ENCODE results near the gene FMOD. TPM values are rescaled to one million over a fixed set of nuclear protein-coding genes. Genes with fewer than 3 reads are reported as not detected.

The FMOD gene
- total RNA-seq, 4 donors from 2014 or later: 13.3 to 36.6 (median 22.9) TPM

GRCh38 chr1:203304919-203305808 is 45.8 kb downstream of the FMOD start, which contains the start of gene BTG2:
TSS of gene BTG2 (plus strand) at chr1:203305519. CDS start at chr1:203305607, 88 bp downstream.
- H3K4me1 ChIP-seq: peaks cover 75% of the 10 kb centered on the region
- 5% methylated on average over 50 of the region's 79 CpGs for WGBS
- no peak for TF ChIP-seq CTCF (IDR thresholded peaks at IDR 0.05)
- peak; percentile 91 to 95 (median 93) for TF ChIP-seq POLR2AphosphoS5 (IDR thresholded peaks at IDR 0.05)
- TF ChIP-seq POLR2A (IDR thresholded peaks at IDR 0.05): peak; percentile 97 to 100

GRCh38 chr1:203304391-203304918 is 46.5 kb downstream of the FMOD start:
- TF ChIP-seq EP300 (IDR thresholded peaks at IDR 0.05): no peak
- TF ChIP-seq POLR2AphosphoS5 (IDR thresholded peaks at IDR 0.05): no peak
- TF ChIP-seq CTCF (IDR thresholded peaks at IDR 0.05): no peak
- TF ChIP-seq POLR2A (IDR thresholded peaks at IDR 0.05): no peak
- DNase-seq (ENCODE audit: low spot score in 2 of 2): no peak
- Histone ChIP-seq H3K4me3 (peak overlapping the region; percentile 92), H3K27me3 (no peaks in the 10 kb centered on the region), H3K9me3 (no peaks in the 10 kb centered on the region), H3K36me3 (peaks cover 24% of the 10 kb centered on the region), H3K4me1 (peaks cover 75% of the 10 kb centered on the region), H3K27ac (peak overlapping the region; percentile 98)
- 77% methylated on average over 9 of the region's 9 CpGs for WGBS

More at GRCh38 chr1:203304919-203305808, 45.8 kb downstream of the FMOD start, which contains the start of gene BTG2:
- DNase-seq (ENCODE audit: low spot score in 2 of 2): peak; percentile 94 to 95
- H3K9me3 ChIP-seq: no peaks in the 10 kb centered on the region
- peak within 1 kb of the TSS; percentile 98 for H3K27ac ChIP-seq
- H3K36me3 ChIP-seq: peaks cover 28% of the 10 kb centered on the region
- no peaks in the 10 kb centered on the region for H3K27me3 ChIP-seq
- H3K4me3 ChIP-seq: peak within 1 kb of the TSS; percentile 92

GRCh38 chr1:203302894-203303293 is 48.0 kb downstream of the FMOD start:
- peak overlapping the region; percentile 40 for H3K27ac ChIP-seq
- H3K4me3 ChIP-seq: no peak overlapping the region
- no peaks in the 10 kb centered on the region for H3K9me3 ChIP-seq
- H3K4me1 ChIP-seq: peaks cover 59% of the 10 kb centered on the region
- 73% methylated on average over 3 of the region's 3 CpGs for WGBS
- no peaks in the 10 kb centered on the region for H3K27me3 ChIP-seq
- peaks cover 11% of the 10 kb centered on the region for H3K36me3 ChIP-seq
- DNase-seq (ENCODE audit: low spot score in 2 of 2): no peak
- TF ChIP-seq POLR2A (IDR thresholded peaks at IDR 0.05) (no peak), CTCF (IDR thresholded peaks at IDR 0.05) (no peak), POLR2AphosphoS5 (IDR thresholded peaks at IDR 0.05) (no peak), EP300 (IDR thresholded peaks at IDR 0.05) (no peak)

- WGBS: 81% methylated on average over 7 of the region's 7 CpGs
- peaks cover 55% of the 10 kb centered on the region for H3K4me1 ChIP-seq
Observed at GRCh38 chr1:203302456-203302855, 48.5 kb downstream of the FMOD start.

More at GRCh38 chr1:203302456-203302855, 48.5 kb downstream of the FMOD start:
- TF ChIP-seq POLR2A (IDR thresholded peaks at IDR 0.05): no peak
- no peak for TF ChIP-seq CTCF (IDR thresholded peaks at IDR 0.05)
- no peak for TF ChIP-seq EP300 (IDR thresholded peaks at IDR 0.05)
- no peak for TF ChIP-seq POLR2AphosphoS5 (IDR thresholded peaks at IDR 0.05)
- no peak for DNase-seq (ENCODE audit: low spot score in 2 of 2)
- Histone ChIP-seq H3K9me3 (no peaks in the 10 kb centered on the region), H3K4me3 (no peak overlapping the region), H3K27me3 (no peaks in the 10 kb centered on the region), H3K36me3 (peaks cover 7% of the 10 kb centered on the region), H3K27ac (no peak overlapping the region)
